ENCODE measurements around the gene FBXO36.
"Not testable (repeated sequence)": the region's sequence is repeated elsewhere in the genome, so short reads cannot be mapped to it uniquely, and the experiment has no call there.

Gene FBXO36

DNA sequence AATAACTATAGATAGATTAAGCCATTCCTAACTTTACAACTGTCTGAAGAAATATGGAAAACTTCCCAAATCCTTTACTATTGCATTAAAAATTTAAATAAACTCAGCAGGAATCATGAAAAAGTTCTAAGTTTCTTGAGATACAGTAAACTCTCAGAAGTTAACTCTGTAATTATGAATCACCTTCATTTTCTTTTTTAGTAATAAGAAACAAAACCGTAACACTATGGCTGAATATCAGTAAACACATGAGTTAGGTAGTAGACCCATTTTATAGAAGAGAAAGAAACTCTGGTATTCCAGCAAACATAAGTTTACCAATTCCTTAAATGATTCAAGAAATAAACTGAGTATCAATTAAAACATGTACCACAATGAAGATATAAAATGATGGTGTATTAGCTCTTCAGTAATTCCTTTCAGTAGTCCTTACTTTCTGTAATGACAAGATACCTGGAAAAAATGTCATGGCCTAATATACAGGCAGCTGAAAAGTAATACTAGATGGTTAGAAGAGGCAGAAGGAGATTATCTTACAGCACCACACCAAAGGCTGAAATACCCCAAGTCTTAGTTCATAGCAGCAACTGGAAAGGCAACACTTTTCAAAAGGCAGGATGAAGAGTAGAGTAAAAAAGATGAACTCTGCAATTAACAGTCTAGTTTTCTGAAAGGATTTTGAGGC, 12.0 kb upstream of the FBXO36 start:
- in situ Hi-C loops (cut with MboI; ENCODE audit: low sequenced_read_pairs): no loop called here

- in situ Hi-C loops (cut with MboI; ENCODE audit: low sequenced_read_pairs): no loop called here
These were observed 11.4 kb upstream of the FBXO36 start for GRCh38 chr2:229910832-229911412.

DNA sequence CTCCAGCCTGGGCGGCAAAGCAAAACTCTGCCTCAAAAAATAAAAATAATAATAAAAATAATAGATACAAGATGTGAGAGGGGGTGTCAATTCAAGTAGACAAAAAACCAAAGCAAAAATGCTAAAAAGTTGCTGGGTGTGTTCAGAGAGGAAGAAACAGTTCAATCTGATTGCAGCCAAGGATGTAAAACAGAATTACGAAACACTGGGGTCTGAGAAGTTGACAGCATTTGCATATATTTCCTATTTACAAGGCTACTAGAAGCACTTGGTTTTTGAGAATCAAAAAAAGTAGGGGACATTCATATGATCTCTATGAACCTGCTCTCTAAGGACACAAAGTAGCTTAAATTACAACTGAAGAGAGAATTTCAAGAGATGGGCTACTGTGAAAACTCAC, 8.1 kb upstream of the FBXO36 start:
- in situ Hi-C loops (cut with MboI; ENCODE audit: low sequenced_read_pairs): no loop called here

DNA sequence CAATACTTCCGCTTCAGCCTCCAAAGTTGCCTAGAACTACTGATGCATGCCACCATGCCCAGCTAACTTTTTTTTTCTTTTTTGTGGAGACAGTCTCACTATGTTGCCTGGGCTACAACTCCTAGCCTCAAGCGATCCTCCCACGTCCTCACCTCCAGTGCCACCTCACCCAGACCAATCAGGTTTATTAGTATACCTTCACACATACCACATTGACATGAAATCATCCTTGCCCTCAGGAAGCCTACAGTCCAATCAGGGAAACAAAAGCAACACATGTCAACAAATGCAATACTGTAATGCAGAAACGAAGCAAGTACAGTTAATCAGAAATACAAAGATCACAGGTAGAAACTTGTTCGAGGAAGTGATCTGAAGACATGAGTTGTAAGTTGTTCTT, 4.5 kb upstream of the FBXO36 start:
- in situ Hi-C loops (cut with MboI; ENCODE audit: low sequenced_read_pairs): no loop called here

DNA sequence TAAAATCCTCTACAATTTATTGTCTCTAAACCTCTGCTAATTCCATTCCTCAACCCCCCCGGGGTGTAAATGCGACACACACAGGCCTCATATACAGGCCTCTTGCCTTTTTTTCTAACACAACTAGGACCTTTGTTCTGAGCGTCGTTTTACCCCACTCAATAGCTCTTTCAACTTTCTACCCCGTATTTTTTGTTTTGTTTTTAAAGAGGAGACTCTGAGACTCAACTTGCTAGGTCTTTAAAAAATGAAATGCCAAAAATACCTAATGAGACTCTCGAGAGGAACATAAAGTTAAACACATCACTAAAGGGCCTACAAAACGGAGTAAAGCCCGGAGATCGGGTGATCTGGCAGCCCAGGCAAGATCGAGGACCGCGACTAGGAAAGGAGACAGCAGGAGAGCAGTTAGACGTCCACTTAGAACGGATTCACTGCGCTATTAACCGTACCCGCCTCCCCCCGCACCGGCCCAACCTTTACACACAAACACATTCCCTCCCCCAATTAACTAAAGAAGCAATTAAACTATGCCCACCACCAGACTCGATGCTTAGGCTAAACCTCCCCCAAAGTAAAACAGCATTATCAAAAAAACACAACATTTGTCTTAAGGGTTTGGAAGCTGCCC, 2.2 kb upstream of the FBXO36 start:
- in situ Hi-C loops (cut with MboI; ENCODE audit: low sequenced_read_pairs): no loop called here

GRCh38 chr2:229921101-229921891, 1.0 kb upstream of the FBXO36 start:
- in situ Hi-C loops (cut with MboI; ENCODE audit: low sequenced_read_pairs): no loop called here

DNA sequence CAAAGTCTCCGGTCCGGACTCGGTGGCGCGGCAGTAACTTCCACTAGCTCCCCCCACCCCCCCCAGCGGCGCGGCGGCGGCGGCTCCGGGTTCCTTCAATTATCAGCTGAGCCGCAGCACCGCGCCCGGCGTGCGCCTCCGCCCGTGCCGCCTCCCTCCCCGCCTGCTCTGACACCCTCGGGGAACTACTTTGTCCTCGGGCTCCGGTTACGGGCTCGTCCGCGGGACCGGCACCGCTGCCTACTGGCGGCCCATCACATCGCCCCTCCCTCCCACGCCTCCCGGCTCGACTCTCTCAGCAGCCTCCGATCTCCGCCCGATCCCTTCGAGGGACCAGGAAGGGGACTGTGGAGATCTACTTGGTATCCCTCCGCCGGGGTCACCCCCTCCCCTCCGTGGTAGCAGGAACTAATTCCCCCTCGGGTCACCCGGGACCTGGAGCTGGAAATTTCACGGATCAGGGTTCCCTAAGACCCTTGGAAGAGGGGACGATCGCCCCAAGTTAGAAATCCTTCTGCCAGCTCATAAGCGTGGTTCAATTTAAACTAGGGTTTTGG, 333 bp upstream of the FBXO36 start, which contains the start of gene TRIP12:
Gene TRIP12, minus strand, starts transcription at position 118 of the 557 bp plus-strand sequence. CDS start 41,930 bp downstream, outside the sequence.
- in situ Hi-C loops (cut with MboI; ENCODE audit: low sequenced_read_pairs): no loop called here

DNA sequence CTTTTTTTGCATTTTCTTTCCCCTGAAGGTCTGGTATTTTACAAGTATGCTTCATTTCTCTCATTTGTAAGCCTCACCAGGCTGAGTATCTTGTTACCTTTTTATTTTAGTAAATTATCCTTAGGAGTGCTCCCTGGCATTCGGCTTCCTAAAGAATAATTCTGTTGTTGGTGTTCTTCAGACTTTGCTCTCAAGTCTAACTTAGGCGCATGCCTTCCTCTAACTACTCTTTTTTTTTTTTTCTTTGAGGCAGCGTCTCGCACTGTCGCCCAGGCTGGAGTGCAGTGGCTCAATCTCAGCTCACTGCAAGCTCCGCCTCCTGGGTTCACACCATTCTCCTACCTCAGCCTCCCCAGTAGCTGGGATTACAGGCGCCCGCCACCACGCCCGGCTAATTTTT, 2.2 kb downstream of the FBXO36 start:
- in situ Hi-C loops (cut with MboI; ENCODE audit: low sequenced_read_pairs): not testable (repeated sequence)

DNA sequence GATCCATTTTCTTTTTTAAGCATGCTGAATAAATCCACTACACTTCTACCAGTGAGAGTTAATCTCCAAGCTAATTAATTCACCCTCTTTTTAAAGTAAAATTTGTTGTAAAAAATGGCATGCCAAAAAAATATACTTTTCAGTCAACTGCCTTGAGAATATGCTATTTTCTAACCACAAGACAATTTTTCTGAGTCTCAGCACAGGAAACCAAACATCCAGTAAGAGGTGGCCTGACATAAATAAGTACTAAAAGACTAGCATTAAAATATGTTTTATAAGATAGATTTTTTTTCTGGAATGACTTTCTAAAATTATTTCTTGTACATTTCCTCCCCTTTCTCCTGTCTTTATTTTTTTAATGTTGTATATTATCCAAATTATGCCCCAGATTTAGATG, 2.9 kb downstream of the FBXO36 start:
- in situ Hi-C loops (cut with MboI; ENCODE audit: low sequenced_read_pairs): no loop called here

- in situ Hi-C loops (cut with MboI; ENCODE audit: low sequenced_read_pairs): no loop called here
These were observed 5.6 kb downstream of the FBXO36 start for GRCh38 chr2:229927817-229928321.

- in situ Hi-C loops (cut with MboI; ENCODE audit: low sequenced_read_pairs): no loop called here
These were observed 8.4 kb downstream of the FBXO36 start for GRCh38 chr2:229930656-229931055.

- in situ Hi-C loops (cut with MboI; ENCODE audit: low sequenced_read_pairs): no loop called here
These were observed 8.9 kb downstream of the FBXO36 start for GRCh38 chr2:229931241-229931640.

DNA sequence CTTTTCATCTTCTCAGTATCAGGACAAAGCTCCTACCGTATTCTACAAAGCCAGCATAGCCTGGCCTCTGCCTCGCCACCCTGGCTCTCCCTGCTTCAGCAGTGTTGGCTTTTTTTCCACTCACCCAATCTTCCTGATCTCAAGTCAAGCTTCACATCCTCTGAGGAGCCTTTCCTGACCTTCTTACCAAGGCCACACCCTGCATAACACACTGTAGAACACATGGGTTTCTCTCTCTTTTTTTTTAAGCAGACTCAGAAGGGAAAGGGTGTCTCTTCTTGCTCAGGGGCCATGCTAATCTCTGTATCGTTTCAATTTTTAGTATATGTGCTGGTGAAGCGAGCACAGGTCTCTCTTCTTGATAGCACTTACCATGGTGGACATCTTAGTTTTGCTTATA, 15.2 kb downstream of the FBXO36 start:
- in situ Hi-C loops (cut with MboI; ENCODE audit: low sequenced_read_pairs): no loop called here

GRCh38 chr2:229942671-229943070, 20.4 kb downstream of the FBXO36 start:
- in situ Hi-C loops (cut with MboI; ENCODE audit: low sequenced_read_pairs): no loop called here

DNA sequence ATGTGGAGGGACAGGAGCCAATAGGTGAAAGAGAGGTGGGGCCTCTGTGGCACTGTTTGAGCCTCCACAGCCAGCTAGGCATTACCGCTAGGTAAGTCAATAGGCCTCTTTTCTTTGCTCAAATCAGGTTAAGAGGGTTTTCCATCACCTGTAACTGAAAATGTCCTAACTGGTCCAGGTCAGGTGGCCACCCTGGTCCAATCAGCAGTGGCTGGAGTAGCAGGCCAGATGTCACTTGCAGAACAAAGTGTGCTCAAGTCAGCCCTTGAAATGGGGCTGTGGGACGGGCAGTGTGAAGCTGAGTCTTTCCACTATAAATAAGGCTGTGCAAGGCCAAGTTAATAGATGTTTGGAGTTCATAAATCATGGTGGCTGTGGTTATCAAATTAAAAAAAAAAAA, 20.9 kb downstream of the FBXO36 start:
- in situ Hi-C loops (cut with MboI; ENCODE audit: low sequenced_read_pairs): no loop called here

GRCh38 chr2:229943770-229944449, 21.6 kb downstream of the FBXO36 start:
- in situ Hi-C loops (cut with MboI; ENCODE audit: low sequenced_read_pairs): no loop called here

GRCh38 chr2:229945975-229946374, 23.7 kb downstream of the FBXO36 start:
- in situ Hi-C loops (cut with MboI; ENCODE audit: low sequenced_read_pairs): no loop called here

DNA sequence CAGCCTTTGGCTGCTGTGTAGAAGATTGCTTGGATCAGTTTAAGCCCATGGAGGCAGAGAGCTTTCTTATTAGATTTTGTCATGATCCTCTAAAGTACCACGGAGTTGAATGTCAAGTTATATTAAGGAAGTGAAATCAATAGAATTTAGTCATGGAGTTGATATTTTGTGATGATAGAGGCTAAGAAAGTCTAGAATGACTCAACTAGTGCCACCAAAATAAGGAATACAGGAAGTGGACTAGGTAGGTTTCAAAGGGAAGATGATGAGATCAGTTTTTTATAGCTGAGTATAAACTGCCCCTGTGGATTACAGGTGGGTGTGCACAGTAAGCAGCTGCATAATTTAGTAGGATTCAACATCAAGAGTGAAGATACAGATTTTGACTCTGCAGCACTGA, 25.2 kb downstream of the FBXO36 start:
- in situ Hi-C loops (cut with MboI; ENCODE audit: low sequenced_read_pairs): no loop called here

GRCh38 chr2:229952256-229952835, 30.0 kb downstream of the FBXO36 start:
- in situ Hi-C loops (cut with MboI; ENCODE audit: low sequenced_read_pairs): no loop called here

- in situ Hi-C loops (cut with MboI; ENCODE audit: low sequenced_read_pairs): no loop called here
These were observed 33.4 kb downstream of the FBXO36 start for GRCh38 chr2:229955663-229956062.

Data from HL-60/S4 treated with retinoic acid at 250 ng/mL for 4 days and 3 days (cell line).